Breast epithelium (tissue), 3 donors: ENCODE results near the gene ATP6V1A.

Experiments used
- CTCF ChIP-seq, 3 donors: fragments of 450-650 bp; IDR thresholded peaks; one replicate each; pipeline ENCODE4 v1.5.1; 2016 to 2017; ENCODE audit warnings: antibody characterized with exemption in 3 of 3, mild to moderate bottlenecking in 3 of 3, moderate library complexity in 3 of 3
- POLR2A ChIP-seq: fragments of 450-650 bp; IDR thresholded peaks from one replicate; pipeline ENCODE4 v1.6.1; 2016; ENCODE audit warnings: antibody characterized with exemption, mild to moderate bottlenecking, moderate library complexity

DNA sequence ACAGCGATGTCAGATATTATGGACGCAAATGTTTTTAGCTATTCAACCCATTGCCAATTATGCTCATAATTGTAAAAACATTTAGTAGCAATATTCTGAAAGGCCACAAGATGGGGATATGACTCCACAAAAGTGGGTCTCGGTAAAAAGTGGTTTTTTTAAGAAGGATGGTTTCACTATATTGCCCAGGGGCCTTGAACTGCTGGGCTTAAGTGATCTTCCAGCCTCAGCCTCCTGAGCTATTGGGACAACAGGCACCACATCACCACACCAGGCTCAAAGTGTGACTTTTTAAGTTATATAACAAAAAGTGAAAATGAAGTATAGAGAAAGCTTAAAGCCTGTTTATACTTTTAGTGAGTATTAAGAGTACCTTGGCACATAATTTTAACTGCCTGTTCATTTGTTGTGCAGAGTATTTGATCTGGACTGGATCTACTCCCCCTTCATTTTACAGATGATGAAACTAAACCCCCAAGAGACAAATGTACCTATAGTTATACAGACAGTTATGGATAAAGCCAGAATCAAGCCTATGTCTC lies 10.2 kb upstream of the ATP6V1A start:
- TF ChIP-seq CTCF (IDR thresholded peaks at IDR 0.05) (peak; percentile 37 to 74 (median 67)), POLR2A (no peak)
